Karpas-422 (cell line): ENCODE results near the gene AMELY. TPM values are rescaled to one million over a fixed set of nuclear protein-coding genes. Genes with fewer than 3 reads are reported as not detected.
"Not testable (repeated sequence)": the region's sequence is repeated elsewhere in the genome, so short reads cannot be mapped to it uniquely, and the experiment has no call there.

Experiments used
- DNase-seq: peaks from one replicate; pipeline ENCODE4 v3.0.0-alpha.2; 2015
- H2AFZ ChIP-seq: fragments of 200-600 bp; sonication (generic); 2 replicates; pipeline ENCODE4 v1.6.1; 2014; ENCODE audit warnings: antibody characterized with exemption, low read length, mixed read lengths
- H3K27ac ChIP-seq: fragments of 200-600 bp; sonication (generic); 2 replicates; pipeline ENCODE4 v1.5.1; 2014; ENCODE audit warnings: mild to moderate bottlenecking, low read length, moderate library complexity
- H3K27me3 ChIP-seq: fragments of 200-600 bp; sonication (generic); 2 replicates; pipeline ENCODE4 v1.6.1; 2014; ENCODE audit warnings: low read length, mixed read lengths
- H3K36me3 ChIP-seq: fragments of 200-600 bp; sonication (generic); 2 replicates; pipeline ENCODE4 v1.6.1; 2014; ENCODE audit warnings: low read length, mixed read lengths; ENCODE audit not compliant: insufficient read depth
- H3K4me1 ChIP-seq: fragments of 200-600 bp; sonication (generic); 2 replicates; pipeline ENCODE4 v1.6.1; 2014; ENCODE audit warnings: mild to moderate bottlenecking, low read length, mixed read lengths
- H3K4me2 ChIP-seq: fragments of 200-600 bp; sonication (generic); 2 replicates; pipeline ENCODE4 v1.6.1; 2014; ENCODE audit warnings: low read length, low read depth, mild to moderate bottlenecking; ENCODE audit not compliant: poor library complexity, severe bottlenecking
- H3K4me3 ChIP-seq: fragments of 200-600 bp; sonication (generic); 2 replicates; pipeline ENCODE4 v1.5.1; 2014; ENCODE audit warnings: mild to moderate bottlenecking, antibody characterized with exemption, low read length, mixed read lengths
- H3K79me2 ChIP-seq: fragments of 200-600 bp; sonication (generic); 2 replicates; pipeline ENCODE4 v1.6.1; 2014; ENCODE audit warnings: mild to moderate bottlenecking, low read length, mixed read lengths
- H3K9ac ChIP-seq: fragments of 200-600 bp; sonication (generic); 2 replicates; pipeline ENCODE4 v1.6.0; 2014; ENCODE audit warnings: low read length
- H3K9me2 ChIP-seq: fragments of 200-600 bp; sonication (generic), shearing (Covaris generic); replicated peaks from 2 replicates; pipeline ENCODE4 v1.6.0; 2014; ENCODE audit warnings: mild to moderate bottlenecking, low read length, moderate library complexity; ENCODE audit not compliant: insufficient read depth
- H3K9me3 ChIP-seq: fragments of 300-700, 200-600 bp; sonication (generic); 2 replicates; pipeline ENCODE4 v1.6.1; 2014; ENCODE audit warnings: low read length, mixed read lengths
- H4K20me1 ChIP-seq: fragments of 200-600 bp; sonication (generic); 2 replicates; pipeline ENCODE4 v1.6.1; 2014; ENCODE audit warnings: mild to moderate bottlenecking, antibody characterized with exemption, low read length, low read depth; ENCODE audit not compliant: insufficient read depth
- total RNA-seq: library from RNA; depleted of rRNA; stranded (reverse); fragments of >200 nt; shearing (Covaris generic); gene quantifications from 2 replicates; pipeline ENCODE4 v1.2.3, GENCODE V29; 2014; ENCODE audit warnings: low replicate concordance

The AMELY gene
- total RNA-seq, 1 experiment from 2014 or later: not detected

DNA sequence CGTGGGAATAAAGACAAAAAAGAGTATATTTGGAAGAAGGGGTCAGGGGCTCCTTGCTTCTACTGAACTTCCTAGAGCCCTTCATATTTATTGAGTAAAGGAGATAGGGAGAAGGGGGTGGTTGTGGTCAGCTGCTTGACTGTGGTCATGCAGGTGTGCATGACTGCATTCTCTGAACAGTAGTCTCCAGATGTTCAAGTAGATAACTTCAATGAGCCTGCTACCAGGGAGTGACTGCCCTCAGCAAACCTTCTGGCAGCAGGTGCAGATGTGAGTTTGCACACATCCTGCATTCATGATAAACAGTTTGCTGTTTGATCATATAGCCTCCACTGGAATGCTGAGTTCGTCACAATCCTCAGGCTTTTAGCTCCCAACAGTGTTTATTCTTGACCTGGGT is 9.5 kb upstream of the AMELY start:
- no peak overlapping the region for H3K4me3 ChIP-seq
- no peaks in the 10 kb centered on the region for H3K9me3 ChIP-seq
- DNase-seq: no peak
- no peak overlapping the region for H2AFZ ChIP-seq
- no peaks in the 10 kb centered on the region for H3K9me2 ChIP-seq
- no peaks in the 10 kb centered on the region for H3K4me1 ChIP-seq
- no peaks in the 10 kb centered on the region for H3K27me3 ChIP-seq
- H3K4me2 ChIP-seq: no peak overlapping the region
- no peak overlapping the region for H3K27ac ChIP-seq
- no peaks in the 10 kb centered on the region for H3K79me2 ChIP-seq
- H4K20me1 ChIP-seq: no peaks in the 10 kb centered on the region
- H3K36me3 ChIP-seq: no peaks in the 10 kb centered on the region
- H3K9ac ChIP-seq: no peak overlapping the region

DNA sequence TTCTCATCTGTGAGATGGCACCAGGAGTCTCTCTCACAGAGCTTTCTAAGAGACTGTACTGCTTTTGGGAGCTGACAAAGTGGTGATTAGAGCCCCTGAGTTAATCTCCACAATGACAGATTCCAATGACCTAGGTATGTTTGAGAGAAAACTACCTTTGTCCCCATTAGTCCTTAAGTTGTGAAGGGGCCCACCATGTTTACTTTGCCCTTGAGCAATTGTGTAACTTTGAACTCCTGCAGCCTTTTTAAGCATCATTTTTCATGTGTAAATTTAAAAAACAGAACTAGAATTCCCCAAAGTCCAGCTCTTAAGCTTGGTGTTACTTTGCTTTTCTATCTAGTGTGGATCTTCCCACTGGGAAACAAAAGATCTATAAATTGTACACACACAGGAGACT is 1.8 kb upstream of the AMELY start:
- H4K20me1 ChIP-seq: no peaks in the 10 kb centered on the region
- no peak overlapping the region for H3K4me3 ChIP-seq
- no peak overlapping the region for H3K4me2 ChIP-seq
- no peaks in the 10 kb centered on the region for H3K79me2 ChIP-seq
- no peak overlapping the region for H3K9ac ChIP-seq
- no peaks in the 10 kb centered on the region for H3K36me3 ChIP-seq
- H2AFZ ChIP-seq: no peak overlapping the region
- H3K27ac ChIP-seq: no peak overlapping the region
- no peak for DNase-seq
- no peaks in the 10 kb centered on the region for H3K4me1 ChIP-seq
- H3K27me3 ChIP-seq: no peaks in the 10 kb centered on the region
- no peaks in the 10 kb centered on the region for H3K9me2 ChIP-seq
- H3K9me3 ChIP-seq: no peaks in the 10 kb centered on the region

DNA sequence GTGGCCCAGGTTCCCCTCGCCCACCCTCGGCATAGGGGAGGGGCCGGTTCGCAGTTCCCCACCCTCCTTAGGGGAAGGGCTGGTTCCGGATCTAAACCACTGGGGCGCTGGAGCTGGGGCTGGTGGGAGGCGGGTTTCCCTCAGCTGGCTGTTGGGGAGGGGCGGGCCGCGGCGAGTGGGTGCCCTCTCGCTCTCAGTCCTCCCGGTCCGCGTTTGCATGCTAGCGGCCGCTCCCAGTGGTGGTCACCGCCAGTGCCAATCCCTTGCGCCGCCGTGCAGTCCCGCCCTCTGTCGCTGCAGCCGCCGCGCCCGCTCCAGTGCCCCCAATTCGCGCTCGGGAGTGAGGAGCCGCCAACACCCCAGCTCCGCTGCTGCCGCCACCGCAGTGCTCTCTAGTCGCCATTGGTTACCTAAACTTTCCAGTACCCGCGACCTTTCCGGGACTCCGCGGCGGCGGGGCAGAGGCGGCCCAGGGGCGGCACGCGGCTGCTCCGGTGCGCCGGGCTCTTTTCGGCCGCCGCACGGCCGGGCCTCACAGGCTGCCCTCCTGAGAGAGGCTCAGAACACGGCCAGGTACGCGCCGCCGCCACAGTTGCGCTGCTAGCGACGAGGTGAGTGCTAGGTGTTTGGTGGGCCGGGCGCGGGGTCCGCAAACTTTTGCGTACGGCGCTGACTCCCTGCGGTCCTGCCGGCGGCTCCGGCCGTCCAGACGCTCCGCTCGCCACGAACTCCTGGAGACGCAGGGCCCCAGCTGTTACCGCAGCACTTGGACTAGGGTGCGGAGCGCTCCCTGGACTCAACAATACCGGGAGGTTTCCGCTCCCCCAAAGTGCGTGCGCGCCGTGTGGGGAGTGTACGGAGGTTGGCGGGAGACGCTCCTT is 940 bp downstream of the AMELY start, which contains the start of gene TBL1Y:
Gene TBL1Y (plus strand): TSS at position 326 of the 881 bp plus-strand sequence. CDS start 114,388 bp downstream, outside the sequence.
- H3K4me2 ChIP-seq: no peak within 1 kb of the TSS
- H3K9me3 ChIP-seq: no peaks in the 10 kb centered on the region
- H3K27ac ChIP-seq: no peak within 1 kb of the TSS
- H4K20me1 ChIP-seq: no peaks in the 10 kb centered on the region
- DNase-seq: no peak
- no peaks in the 10 kb centered on the region for H3K79me2 ChIP-seq
- H3K27me3 ChIP-seq: no peaks in the 10 kb centered on the region
- no peaks in the 10 kb centered on the region for H3K9me2 ChIP-seq
- no peak within 1 kb of the TSS for H2AFZ ChIP-seq
- no peaks in the 10 kb centered on the region for H3K36me3 ChIP-seq
- no peak within 1 kb of the TSS for H3K4me3 ChIP-seq
- no peak within 1 kb of the TSS for H3K9ac ChIP-seq
- H3K4me1 ChIP-seq: no peaks in the 10 kb centered on the region

DNA sequence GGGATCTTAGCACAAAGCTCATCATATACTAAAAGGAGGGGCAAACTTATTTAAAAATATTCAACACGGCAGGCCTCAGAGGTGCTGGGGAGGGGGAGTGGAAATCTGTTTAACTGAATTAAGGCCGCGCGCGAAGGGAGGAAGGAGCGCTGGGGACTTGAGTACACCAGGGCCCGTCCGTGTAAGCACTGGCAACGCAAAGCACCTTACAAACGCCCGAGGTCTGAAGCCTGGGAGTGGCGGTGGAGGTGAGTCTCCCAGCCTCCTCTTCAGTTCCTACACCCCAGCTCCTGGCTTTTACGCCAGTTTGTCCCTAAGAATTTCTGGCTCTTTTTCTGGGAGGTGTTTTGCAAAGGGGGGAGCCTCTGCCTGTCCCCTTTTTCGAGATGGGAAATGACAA is 1.7 kb downstream of the AMELY start:
- no peak overlapping the region for H3K9ac ChIP-seq
- no peaks in the 10 kb centered on the region for H3K9me2 ChIP-seq
- H3K27me3 ChIP-seq: no peaks in the 10 kb centered on the region
- DNase-seq: no peak
- no peak overlapping the region for H3K27ac ChIP-seq
- H4K20me1 ChIP-seq: no peaks in the 10 kb centered on the region
- H2AFZ ChIP-seq: no peak overlapping the region
- H3K36me3 ChIP-seq: no peaks in the 10 kb centered on the region
- H3K4me1 ChIP-seq: no peaks in the 10 kb centered on the region
- no peaks in the 10 kb centered on the region for H3K79me2 ChIP-seq
- H3K9me3 ChIP-seq: no peaks in the 10 kb centered on the region
- no peak overlapping the region for H3K4me2 ChIP-seq
- no peak overlapping the region for H3K4me3 ChIP-seq

DNA sequence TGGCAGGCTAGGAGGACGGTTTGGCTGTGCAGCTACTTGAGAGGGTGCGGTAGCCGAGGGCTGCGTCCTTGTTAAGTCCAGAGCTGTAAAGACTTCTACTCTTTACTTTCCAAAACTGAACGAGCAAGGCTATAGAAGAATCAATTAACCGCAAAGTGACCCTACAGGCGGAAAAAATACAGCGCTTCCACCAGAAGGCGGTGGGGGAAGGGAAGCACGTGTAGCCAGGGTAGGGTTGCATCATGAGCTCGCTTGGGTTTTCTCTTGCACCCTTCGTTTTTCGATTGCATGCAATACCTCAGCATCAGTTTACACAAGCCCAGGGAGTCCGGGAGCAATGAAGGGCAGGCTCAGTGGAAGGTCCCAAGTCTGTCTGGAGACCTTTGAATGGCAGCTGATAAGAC is 2.4 kb downstream of the AMELY start:
- Histone ChIP-seq H3K4me3 (no peak overlapping the region), H3K27ac (no peak overlapping the region), H3K9me2 (no peaks in the 10 kb centered on the region), H2AFZ (no peak overlapping the region), H3K9ac (no peak overlapping the region), H3K27me3 (no peaks in the 10 kb centered on the region), H3K4me1 (no peaks in the 10 kb centered on the region), H3K9me3 (no peaks in the 10 kb centered on the region), H3K79me2 (no peaks in the 10 kb centered on the region), H3K4me2 (no peak overlapping the region), H3K36me3 (no peaks in the 10 kb centered on the region), H4K20me1 (no peaks in the 10 kb centered on the region)
- no peak for DNase-seq

DNA sequence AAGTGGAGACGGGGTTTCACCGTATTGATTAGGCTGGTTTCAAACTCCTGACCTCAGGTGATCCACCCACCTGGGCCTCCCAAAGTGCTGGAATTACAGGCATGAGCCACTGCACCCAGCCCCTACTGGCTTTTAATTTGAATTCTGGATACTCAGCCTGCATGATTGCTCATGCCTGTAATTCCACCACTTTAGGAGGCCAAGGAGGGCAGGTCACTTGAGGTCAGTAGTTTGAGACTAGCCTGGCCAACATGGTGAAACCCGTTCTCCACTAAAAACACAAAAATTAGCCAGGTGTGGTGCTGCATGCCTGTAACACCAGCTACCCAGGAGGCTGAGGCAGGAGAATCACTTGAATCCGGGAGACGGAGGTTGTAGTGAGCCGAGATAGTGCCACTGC is 3.5 kb downstream of the AMELY start:
- H3K9ac ChIP-seq, DNase-seq, H3K79me2 ChIP-seq, H3K4me1 ChIP-seq, H3K4me3 ChIP-seq, H2AFZ ChIP-seq, H3K27ac ChIP-seq, H4K20me1 ChIP-seq, H3K9me3 ChIP-seq, H3K4me2 ChIP-seq, H3K36me3 ChIP-seq, H3K9me2 ChIP-seq, H3K27me3 ChIP-seq: not testable (repeated sequence)

DNA sequence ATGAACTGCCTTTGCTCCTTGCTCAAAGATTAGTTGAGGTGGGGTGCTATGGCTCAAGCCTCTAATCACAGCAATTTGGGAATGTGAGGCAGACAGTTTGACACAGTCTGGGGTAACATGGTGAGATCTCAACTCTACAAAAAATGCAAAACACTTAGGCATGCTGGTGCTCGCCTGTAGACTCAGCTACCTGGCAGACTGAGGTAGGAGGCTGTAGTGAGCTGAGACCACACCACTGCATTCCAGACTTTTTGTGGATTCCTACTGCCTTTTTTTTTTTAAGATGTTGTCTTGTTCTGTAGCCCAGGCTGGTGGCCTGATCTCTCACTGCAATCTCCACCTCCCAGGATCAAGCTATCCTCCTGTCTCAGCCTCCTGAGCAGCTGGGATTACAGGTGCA is 4.0 kb downstream of the AMELY start:
- Histone ChIP-seq H4K20me1 (no peaks in the 10 kb centered on the region), H3K79me2 (no peaks in the 10 kb centered on the region), H3K9ac (no peak overlapping the region), H3K27me3 (no peaks in the 10 kb centered on the region), H3K36me3 (no peaks in the 10 kb centered on the region), H2AFZ (no peak overlapping the region), H3K27ac (no peak overlapping the region), H3K4me2 (no peak overlapping the region), H3K9me2 (no peaks in the 10 kb centered on the region), H3K9me3 (no peaks in the 10 kb centered on the region), H3K4me3 (no peak overlapping the region), H3K4me1 (no peaks in the 10 kb centered on the region)
- no peak for DNase-seq

DNA sequence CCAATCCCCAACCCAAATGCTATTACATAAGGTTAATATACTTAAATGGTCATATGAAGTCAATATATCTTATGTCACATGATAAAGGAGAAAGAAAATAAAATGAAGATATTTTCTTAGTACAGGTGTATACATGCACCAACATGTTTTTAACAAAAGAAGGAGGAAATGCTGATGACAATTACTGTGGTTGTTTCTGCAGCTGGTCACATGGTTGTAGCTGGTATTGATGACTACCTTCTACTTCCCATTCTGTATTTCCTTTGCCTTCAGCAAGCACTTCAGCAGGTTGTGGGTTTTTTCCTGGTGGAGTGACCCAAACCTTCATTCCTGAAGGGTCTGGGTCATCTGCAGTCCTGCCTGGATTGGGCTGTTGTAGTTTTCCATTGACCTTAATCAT is 9.4 kb downstream of the AMELY start:
- not testable (repeated sequence) for H3K27me3 ChIP-seq, DNase-seq, H3K9me2 ChIP-seq, H3K27ac ChIP-seq, H3K79me2 ChIP-seq, H3K9me3 ChIP-seq, H3K9ac ChIP-seq, H3K36me3 ChIP-seq, H4K20me1 ChIP-seq, H3K4me2 ChIP-seq, H2AFZ ChIP-seq, H3K4me1 ChIP-seq, H3K4me3 ChIP-seq
